Hematopoietic multipotent progenitor cell treated with erythropoietin and hydrocortisone succinate and interleukin-3 and kit ligand, for 4 days (in vitro differentiated cells): ENCODE measurements around the gene GRM8.
A peak's percentile ranks its signal among the peaks of the same experiment; 100 is the strongest.

ENCODE experiments used
- DNase-seq: peaks from one replicate; pipeline ENCODE4 v3.0.0-alpha.2; 2015

GRM8 gene

GRCh38 chr7:127252778-127253280, at the start of gene GRM8:
Gene GRM8 (minus strand): TSS chr7:127252941.
- peak; percentile 40 for DNase-seq

GRCh38 chr7:127290801-127291361, 38.1 kb upstream of the GRM8 start:
- DNase-seq, result no peak

- no peak for DNase-seq
Observed at GRCh38 chr7:127290116-127290655, 37.4 kb upstream of the GRM8 start.

- no peak for DNase-seq
Observed at GRCh38 chr7:127287133-127287532, 34.4 kb upstream of the GRM8 start.

GRCh38 chr7:127270093-127270492, 17.4 kb upstream of the GRM8 start:
- DNase-seq, result no peak

- no peak for DNase-seq
Observed at GRCh38 chr7:127266047-127266446, 13.3 kb upstream of the GRM8 start.

GRCh38 chr7:127264219-127264618, 11.5 kb upstream of the GRM8 start:
- DNase-seq, result no peak

- DNase-seq, result peak; percentile 27
Observed at GRCh38 chr7:127258111-127258510, 5.4 kb upstream of the GRM8 start.

GRCh38 chr7:127257086-127257485, 4.3 kb upstream of the GRM8 start:
- DNase-seq, result no peak

GRCh38 chr7:127256041-127256725, 3.4 kb upstream of the GRM8 start:
- DNase-seq, result no peak

GRCh38 chr7:127254163-127254684, 1.5 kb upstream of the GRM8 start:
- DNase-seq, result no peak

GRCh38 chr7:127253281-127254162, 781 bp upstream of the GRM8 start:
- peak; percentile 73 for DNase-seq

GRCh38 chr7:127252377-127252713, 396 bp downstream of the GRM8 start:
- DNase-seq, result no peak

- no peak for DNase-seq
Observed at GRCh38 chr7:127251465-127252376, 1.0 kb downstream of the GRM8 start.

GRCh38 chr7:127251036-127251464, 1.7 kb downstream of the GRM8 start:
- no peak for DNase-seq

GRCh38 chr7:127250312-127251035, 2.3 kb downstream of the GRM8 start:
- no peak for DNase-seq

GRCh38 chr7:127245607-127246006, 7.1 kb downstream of the GRM8 start:
- no peak for DNase-seq

- DNase-seq, result no peak
Observed at GRCh38 chr7:127245002-127245401, 7.7 kb downstream of the GRM8 start.

- no peak for DNase-seq
Observed at GRCh38 chr7:127239814-127240213, 12.9 kb downstream of the GRM8 start.

GRCh38 chr7:127233630-127234029, 19.1 kb downstream of the GRM8 start:
- no peak for DNase-seq

- no peak for DNase-seq
Observed at GRCh38 chr7:127231415-127231814, 21.3 kb downstream of the GRM8 start.
